ENCODE data around the gene DPH7.
"Not testable (repeated sequence)": the region's sequence is repeated elsewhere in the genome, so short reads cannot be mapped to it uniquely, and the experiment has no call there.

The DPH7 gene

GRCh38 chr9:137578518-137579258 lies at the start of gene DPH7:
TSS of gene DPH7 (minus strand) at chr9:137578925. CDS start at chr9:137578777, 148 bp downstream.
- Mint-ChIP-seq H3K27ac (peak within 1 kb of the TSS; percentile 68), H3K9me3 (ENCODE audit: low read depth) (no peaks in the 10 kb centered on the region), H3K27me3 (no peaks in the 10 kb centered on the region), H3K4me1 (ENCODE audit: low read depth) (peaks cover 32% of the 10 kb centered on the region), H3K36me3 (peaks cover 2% of the 10 kb centered on the region), H3K4me3 (peak within 1 kb of the TSS; percentile 91)

GRCh38 chr9:137627406-137627805 lies 48.7 kb upstream of the DPH7 start:
- not testable (repeated sequence) for H3K36me3 Mint-ChIP-seq; H3K4me3 Mint-ChIP-seq; H3K27me3 Mint-ChIP-seq; H3K27ac Mint-ChIP-seq; H3K9me3 Mint-ChIP-seq (ENCODE audit: low read depth)
- peaks cover 58% of the 10 kb centered on the region for H3K4me1 Mint-ChIP-seq (ENCODE audit: low read depth)

GRCh38 chr9:137626464-137626863 lies 47.7 kb upstream of the DPH7 start:
- Mint-ChIP-seq H3K36me3 (peaks cover 3% of the 10 kb centered on the region), H3K4me3 (peak overlapping the region; percentile 51), H3K27me3 (no peaks in the 10 kb centered on the region), H3K4me1 (ENCODE audit: low read depth) (peaks cover 55% of the 10 kb centered on the region), H3K9me3 (ENCODE audit: low read depth) (no peaks in the 10 kb centered on the region), H3K27ac (no peak overlapping the region)

GRCh38 chr9:137622211-137622610 lies 43.5 kb upstream of the DPH7 start:
- peak overlapping the region; percentile 66 for H3K27ac Mint-ChIP-seq
- H3K9me3 Mint-ChIP-seq (ENCODE audit: low read depth); H3K36me3 Mint-ChIP-seq; H3K27me3 Mint-ChIP-seq: not testable (repeated sequence)
- peaks cover 50% of the 10 kb centered on the region for H3K4me1 Mint-ChIP-seq (ENCODE audit: low read depth)
- H3K4me3 Mint-ChIP-seq = peak overlapping the region; percentile 42

GRCh38 chr9:137621131-137621757 lies 42.5 kb upstream of the DPH7 start:
- peaks cover 49% of the 10 kb centered on the region for H3K4me1 Mint-ChIP-seq (ENCODE audit: low read depth)
- no peaks in the 10 kb centered on the region for H3K27me3 Mint-ChIP-seq
- H3K4me3 Mint-ChIP-seq = peak overlapping the region; percentile 65
- H3K9me3 Mint-ChIP-seq (ENCODE audit: low read depth) = no peaks in the 10 kb centered on the region
- H3K36me3 Mint-ChIP-seq = no peaks in the 10 kb centered on the region
- peak overlapping the region; percentile 34 for H3K27ac Mint-ChIP-seq

DNA sequence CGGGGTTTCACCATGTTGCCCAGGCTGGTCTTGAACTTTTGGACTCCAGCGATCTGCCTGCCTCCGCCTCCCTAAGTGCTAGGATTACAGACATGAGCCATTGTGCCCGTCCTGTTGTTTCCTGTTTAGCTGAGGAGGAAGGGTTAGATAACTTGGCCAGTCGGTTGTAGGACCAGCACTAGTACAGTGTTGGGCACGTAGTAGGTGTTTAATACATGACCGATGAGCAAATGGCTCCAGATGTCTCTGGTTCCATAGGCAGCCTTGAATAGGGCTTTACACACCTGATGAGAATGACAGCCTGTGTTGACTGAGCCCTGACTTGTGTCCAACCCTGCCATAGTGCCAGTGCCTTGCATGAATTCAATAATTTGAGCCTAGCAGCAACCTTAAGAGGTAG lies 41.9 kb upstream of the DPH7 start:
- Mint-ChIP-seq H3K9me3 (ENCODE audit: low read depth) (no peaks in the 10 kb centered on the region), H3K4me1 (ENCODE audit: low read depth) (peaks cover 49% of the 10 kb centered on the region), H3K27me3 (no peaks in the 10 kb centered on the region), H3K36me3 (no peaks in the 10 kb centered on the region), H3K27ac (peak overlapping the region; percentile 34), H3K4me3 (peak overlapping the region; percentile 65)

DNA sequence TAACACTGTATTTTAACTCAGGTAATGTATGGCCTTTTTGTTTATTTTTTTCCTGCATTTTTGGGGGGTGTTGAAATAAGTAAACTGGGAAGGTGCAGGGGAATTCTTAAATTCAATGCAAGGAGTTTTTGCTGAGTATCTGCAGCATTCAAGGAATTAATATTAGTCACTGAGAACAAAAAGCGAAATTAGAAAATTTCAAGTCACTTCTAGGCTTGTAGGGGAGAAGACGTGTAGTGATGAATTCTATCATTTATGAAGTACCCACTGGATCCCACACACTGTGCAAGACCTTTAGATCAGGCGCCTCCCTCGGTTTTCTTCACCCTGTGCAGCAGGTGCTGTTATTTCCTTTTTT lies 41.3 kb upstream of the DPH7 start:
- Mint-ChIP-seq H3K27ac (peak overlapping the region; percentile 91), H3K4me1 (ENCODE audit: low read depth) (peaks cover 43% of the 10 kb centered on the region), H3K4me3 (peak overlapping the region; percentile 94), H3K9me3 (ENCODE audit: low read depth) (no peaks in the 10 kb centered on the region), H3K27me3 (no peaks in the 10 kb centered on the region), H3K36me3 (no peaks in the 10 kb centered on the region)

DNA sequence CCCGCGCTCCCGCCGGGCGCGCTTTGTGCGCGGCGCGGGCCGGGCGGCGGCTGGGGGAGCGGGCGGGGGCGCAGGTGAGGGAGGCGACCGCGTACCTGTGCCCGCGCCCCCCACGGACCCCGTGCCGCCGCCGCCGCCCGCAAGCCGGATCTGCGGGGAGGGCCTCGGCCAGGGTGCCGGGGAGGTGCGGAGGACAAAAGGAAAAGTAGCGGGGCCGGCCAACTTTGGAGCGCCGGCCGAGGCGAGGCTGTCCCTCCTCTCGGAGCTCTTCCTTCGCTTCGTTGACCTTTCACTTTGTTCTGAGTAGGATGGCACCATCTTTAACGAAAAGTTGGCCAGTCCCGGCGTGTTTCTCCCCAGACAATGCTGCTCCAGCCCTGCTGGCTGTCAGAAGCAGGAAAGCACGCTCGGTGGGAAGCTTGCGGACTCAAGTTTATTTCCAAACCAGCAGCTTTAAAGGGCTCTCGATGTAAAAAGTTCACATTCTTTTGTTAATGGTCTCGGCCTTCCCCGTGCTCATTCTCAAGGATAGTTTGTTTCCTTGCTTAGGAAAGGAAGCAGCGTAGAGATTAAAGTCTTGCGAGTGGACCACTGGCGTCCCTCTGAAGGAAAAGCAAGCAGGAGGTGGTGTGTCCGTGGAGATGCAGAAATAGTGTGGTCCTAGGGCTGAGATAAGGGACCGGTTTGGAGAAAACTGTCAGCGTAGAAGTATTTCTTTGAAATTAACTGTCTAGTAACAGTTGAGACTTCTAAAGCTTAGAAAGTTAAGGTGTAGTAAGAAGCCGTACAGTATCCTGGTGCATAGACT lies 40.7 kb upstream of the DPH7 start:
- no peaks in the 10 kb centered on the region for H3K27me3 Mint-ChIP-seq
- peaks cover 43% of the 10 kb centered on the region for H3K4me1 Mint-ChIP-seq (ENCODE audit: low read depth)
- no peaks in the 10 kb centered on the region for H3K9me3 Mint-ChIP-seq (ENCODE audit: low read depth)
- peak overlapping the region; percentile 91 for H3K27ac Mint-ChIP-seq
- H3K4me3 Mint-ChIP-seq = peak overlapping the region; percentile 94
- no peaks in the 10 kb centered on the region for H3K36me3 Mint-ChIP-seq

GRCh38 chr9:137618105-137619067 lies 39.7 kb upstream of the DPH7 start, which contains the start of gene EHMT1:
TSS of gene EHMT1 (plus strand) at chr9:137619005. CDS start at chr9:137619029, 24 bp downstream.
- H3K27ac Mint-ChIP-seq = peak within 1 kb of the TSS; percentile 91
- no peaks in the 10 kb centered on the region for H3K27me3 Mint-ChIP-seq
- peak within 1 kb of the TSS; percentile 94 for H3K4me3 Mint-ChIP-seq
- H3K36me3 Mint-ChIP-seq = no peaks in the 10 kb centered on the region
- H3K4me1 Mint-ChIP-seq (ENCODE audit: low read depth) = peaks cover 39% of the 10 kb centered on the region
- no peaks in the 10 kb centered on the region for H3K9me3 Mint-ChIP-seq (ENCODE audit: low read depth)

DNA sequence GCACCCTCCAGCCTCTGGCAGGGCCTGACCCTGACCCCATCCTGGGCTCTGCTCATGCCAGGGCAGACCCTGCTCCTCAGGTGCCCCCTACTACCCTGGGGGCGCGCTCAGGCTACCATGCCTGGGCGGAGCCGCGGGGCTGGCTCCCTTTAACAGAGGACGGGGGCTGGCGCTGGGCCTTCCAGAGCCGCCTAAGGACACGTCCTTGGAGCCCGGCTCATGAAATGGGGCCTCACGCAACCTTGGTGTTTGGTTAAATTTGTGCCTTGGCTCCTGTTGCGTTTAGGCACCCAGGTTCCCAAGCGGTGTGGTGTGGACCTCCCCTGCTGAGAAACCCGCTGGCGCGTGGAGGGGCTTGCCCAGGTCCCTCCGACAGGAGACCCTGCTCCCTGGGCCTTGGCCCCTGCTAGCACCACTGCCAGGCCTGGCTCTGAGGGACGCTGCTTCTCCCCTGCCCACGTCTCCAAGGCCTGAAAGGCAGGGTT lies 36.7 kb upstream of the DPH7 start:
- Mint-ChIP-seq H3K9me3 (ENCODE audit: low read depth) (no peaks in the 10 kb centered on the region), H3K27me3 (no peaks in the 10 kb centered on the region), H3K4me1 (ENCODE audit: low read depth) (peaks cover 32% of the 10 kb centered on the region), H3K4me3 (no peak overlapping the region), H3K36me3 (no peaks in the 10 kb centered on the region), H3K27ac (no peak overlapping the region)

DNA sequence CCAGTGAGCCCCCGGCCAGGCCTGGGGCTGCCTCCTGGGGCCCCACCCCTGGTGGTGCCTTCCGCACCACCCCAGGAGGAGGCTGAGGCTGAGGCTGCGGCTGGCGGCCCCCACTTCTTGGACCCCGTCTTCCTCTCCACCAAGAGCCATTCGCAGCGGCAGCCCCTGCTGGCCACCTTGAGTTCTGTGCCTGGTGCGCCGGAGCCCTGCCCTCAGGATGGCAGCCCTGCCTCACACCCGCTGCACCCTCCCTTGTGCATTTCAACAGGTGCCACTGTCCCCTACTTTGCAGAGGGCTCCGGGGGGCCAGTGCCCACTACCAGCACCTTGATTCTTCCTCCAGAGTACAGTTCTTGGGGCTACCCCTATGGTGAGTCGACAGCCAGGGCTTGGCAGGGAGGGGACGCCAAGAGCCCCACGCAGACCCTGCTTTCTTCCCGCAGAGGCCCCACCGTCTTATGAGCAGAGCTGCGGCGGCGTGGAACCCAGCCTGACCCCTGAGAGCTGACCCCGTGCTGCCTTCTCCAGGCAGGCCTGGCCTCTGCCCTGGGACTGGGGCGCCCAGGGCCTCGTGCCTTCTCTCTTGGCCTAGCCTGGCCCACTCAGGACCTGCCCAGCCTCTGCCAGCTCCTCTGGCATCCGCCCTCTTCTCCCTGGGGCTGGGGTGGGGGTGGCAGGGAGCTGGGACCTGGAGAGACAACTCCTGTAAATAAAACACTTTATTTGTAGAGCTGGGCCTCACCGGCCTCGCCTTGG lies 36.1 kb upstream of the DPH7 start:
- Mint-ChIP-seq H3K4me1 (ENCODE audit: low read depth) (peaks cover 29% of the 10 kb centered on the region), H3K27ac (no peak overlapping the region), H3K36me3 (no peaks in the 10 kb centered on the region), H3K27me3 (no peaks in the 10 kb centered on the region), H3K9me3 (ENCODE audit: low read depth) (no peaks in the 10 kb centered on the region), H3K4me3 (no peak overlapping the region)

DNA sequence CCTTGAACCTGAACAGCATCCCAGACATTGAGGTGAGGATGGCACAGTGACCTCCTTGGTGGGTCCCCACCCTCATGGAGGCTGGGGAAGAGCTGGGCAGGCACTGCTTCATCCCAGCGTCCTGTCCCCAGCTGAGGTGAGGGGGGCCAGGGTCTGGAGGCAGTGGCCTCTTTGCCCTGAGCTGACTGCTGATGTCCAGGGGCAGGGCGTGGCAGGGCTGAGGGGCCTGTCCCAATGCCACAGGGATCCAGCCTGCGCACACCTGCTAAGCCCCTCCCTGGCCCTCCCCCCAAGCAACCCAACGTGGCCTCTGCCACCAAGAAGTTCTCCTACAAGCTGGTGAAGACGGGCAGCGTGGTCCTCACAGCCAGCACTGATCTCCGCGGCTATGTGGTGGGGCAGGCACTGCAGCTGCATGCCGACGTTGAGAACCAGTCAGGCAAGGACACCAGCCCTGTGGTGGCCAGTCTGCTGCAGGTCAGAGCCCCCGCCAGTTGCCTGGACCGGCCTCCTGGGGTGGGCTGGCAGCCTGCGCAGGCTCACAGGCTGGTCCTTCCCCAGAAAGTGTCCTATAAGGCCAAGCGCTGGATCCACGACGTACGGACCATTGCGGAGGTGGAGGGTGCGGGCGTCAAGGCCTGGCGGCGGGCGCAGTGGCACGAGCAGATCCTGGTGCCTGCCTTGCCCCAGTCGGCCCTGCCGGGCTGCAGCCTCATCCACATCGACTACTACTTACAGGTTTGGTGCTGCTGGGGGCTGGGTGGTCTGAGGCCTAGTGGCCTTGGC lies 35.2 kb upstream of the DPH7 start:
- no peaks in the 10 kb centered on the region for H3K27me3 Mint-ChIP-seq
- H3K9me3 Mint-ChIP-seq (ENCODE audit: low read depth) = no peaks in the 10 kb centered on the region
- H3K4me1 Mint-ChIP-seq (ENCODE audit: low read depth) = peaks cover 29% of the 10 kb centered on the region
- H3K27ac Mint-ChIP-seq = no peak overlapping the region
- H3K36me3 Mint-ChIP-seq = no peaks in the 10 kb centered on the region
- H3K4me3 Mint-ChIP-seq = no peak overlapping the region

GRCh38 chr9:137613259-137613658 lies 34.5 kb upstream of the DPH7 start:
- Mint-ChIP-seq H3K36me3 (no peaks in the 10 kb centered on the region), H3K4me1 (ENCODE audit: low read depth) (peaks cover 29% of the 10 kb centered on the region), H3K4me3 (no peak overlapping the region), H3K9me3 (ENCODE audit: low read depth) (no peaks in the 10 kb centered on the region), H3K27me3 (no peaks in the 10 kb centered on the region), H3K27ac (peak overlapping the region; percentile 72)
